ENCODE results near the gene SH3TC1. TPM values are rescaled to one million over a fixed set of nuclear protein-coding genes. Genes with fewer than 3 reads are reported as not detected.

SH3TC1 gene
- total and polyA plus RNA-seq, 10 of the 15 experiments (the other 5 are each of a cell fraction or from before 2014, with no cell fraction given) = 0.19 to 47.0 (median 18.4) TPM

- no peaks in the 10 kb centered on the region for H3K4me1 ChIP-seq (ENCODE audit: control insufficient read depth, insufficient read depth, low read length)
- SMC1A ChIA-PET (ENCODE audit: uncharacterized antibody, unreplicated experiment) = no interaction called here
- FAIRE-seq (no peak), DNase-seq (ENCODE audit: low read depth, low spot score) (no peak), ATAC-seq (no peak)
- no peaks in the 10 kb centered on the region; a peak in 1 of 4 replicates for H3K27me3 ChIP-seq (replicated peaks in 1 of 2; ENCODE audit: control insufficient read depth in 2 of 2, insufficient read depth in 2 of 2, low read length in 1 of 2)
- RAD21 ChIA-PET (ENCODE audit: unreplicated experiment) = no interaction called here
- no peaks in the 10 kb centered on the region for H4K20me1 ChIP-seq (ENCODE audit: control insufficient read depth, insufficient read depth)
- no peak overlapping the region for H3K27ac ChIP-seq (ENCODE audit: control insufficient read depth, insufficient read depth)
- TF ChIP-seq POLR2AphosphoS2 (IDR thresholded peaks at IDR 0.05; ENCODE audit: low read depth, low read length) (no peak), CHD2 (IDR thresholded peaks at IDR 0.05; ENCODE audit: borderline replicate concordance, low read depth, low read length) (no peak), FOXK2 (IDR thresholded peaks at IDR 0.05) (no peak), KLF5 (IDR thresholded peaks at IDR 0.05; ENCODE audit: partially characterized antibody) (no peak), NRF1 (conservative IDR thresholded peaks at IDR 0.05; ENCODE audit: low read depth, low read length) (no peak), NFXL1 (IDR thresholded peaks at IDR 0.05; ENCODE audit: borderline replicate concordance) (no peak), JUND (IDR thresholded peaks at IDR 0.05; ENCODE audit: low read depth, low read length) (no peak), IKZF1 (conservative IDR thresholded peaks at IDR 0.05) (no peak), ZNF622 (IDR thresholded peaks at IDR 0.05) (no peak)
- TF ChIP-seq, protein P1, sequence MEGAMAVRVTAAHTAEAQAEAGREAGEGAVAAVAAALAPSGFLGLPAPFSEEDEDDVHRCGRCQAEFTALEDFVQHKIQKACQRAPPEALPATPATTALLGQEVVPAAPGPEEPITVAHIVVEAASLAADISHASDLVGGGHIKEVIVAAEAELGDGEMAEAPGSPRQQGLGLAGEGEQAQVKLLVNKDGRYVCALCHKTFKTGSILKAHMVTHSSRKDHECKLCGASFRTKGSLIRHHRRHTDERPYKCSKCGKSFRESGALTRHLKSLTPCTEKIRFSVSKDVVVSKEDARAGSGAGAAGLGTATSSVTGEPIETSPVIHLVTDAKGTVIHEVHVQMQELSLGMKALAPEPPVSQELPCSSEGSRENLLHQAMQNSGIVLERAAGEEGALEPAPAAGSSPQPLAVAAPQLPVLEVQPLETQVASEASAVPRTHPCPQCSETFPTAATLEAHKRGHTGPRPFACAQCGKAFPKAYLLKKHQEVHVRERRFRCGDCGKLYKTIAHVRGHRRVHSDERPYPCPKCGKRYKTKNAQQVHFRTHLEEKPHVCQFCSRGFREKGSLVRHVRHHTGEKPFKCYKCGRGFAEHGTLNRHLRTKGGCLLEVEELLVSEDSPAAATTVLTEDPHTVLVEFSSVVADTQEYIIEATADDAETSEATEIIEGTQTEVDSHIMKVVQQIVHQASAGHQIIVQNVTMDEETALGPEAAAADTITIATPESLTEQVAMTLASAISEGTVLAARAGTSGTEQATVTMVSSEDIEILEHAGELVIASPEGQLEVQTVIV (IDR thresholded peaks at IDR 0.05; ENCODE audit: borderline replicate concordance, partially characterized antibody) = no peak
- TF ChIP-seq, protein P2, sequence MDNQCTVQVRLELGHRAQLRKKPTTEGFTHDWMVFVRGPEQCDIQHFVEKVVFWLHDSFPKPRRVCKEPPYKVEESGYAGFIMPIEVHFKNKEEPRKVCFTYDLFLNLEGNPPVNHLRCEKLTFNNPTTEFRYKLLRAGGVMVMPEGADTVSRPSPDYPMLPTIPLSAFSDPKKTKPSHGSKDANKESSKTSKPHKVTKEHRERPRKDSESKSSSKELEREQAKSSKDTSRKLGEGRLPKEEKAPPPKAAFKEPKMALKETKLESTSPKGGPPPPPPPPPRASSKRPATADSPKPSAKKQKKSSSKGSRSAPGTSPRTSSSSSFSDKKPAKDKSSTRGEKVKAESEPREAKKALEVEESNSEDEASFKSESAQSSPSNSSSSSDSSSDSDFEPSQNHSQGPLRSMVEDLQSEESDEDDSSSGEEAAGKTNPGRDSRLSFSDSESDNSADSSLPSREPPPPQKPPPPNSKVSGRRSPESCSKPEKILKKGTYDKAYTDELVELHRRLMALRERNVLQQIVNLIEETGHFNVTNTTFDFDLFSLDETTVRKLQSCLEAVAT (IDR thresholded peaks at IDR 0.05) = no peak
- H2AFZ ChIP-seq (ENCODE audit: control insufficient read depth, low read depth, low read length) = no peak overlapping the region
- no peak overlapping the region for H3K4me2 ChIP-seq (ENCODE audit: control insufficient read depth, insufficient read depth)
- POLR2A ChIA-PET = no interaction called here
- 36% methylated on average over 10 of the region's 10 CpGs for WGBS (ENCODE audit: insufficient coverage, insufficient replicate concordance, low lambda C conversion rate, missing lambda C conversion rate)
- no peak overlapping the region for H3K9ac ChIP-seq (ENCODE audit: control insufficient read depth, insufficient read depth, low read length)
- H3K9me3 ChIP-seq (replicated peaks; ENCODE audit: control insufficient read depth, insufficient read depth, low read length) = no peaks in the 10 kb centered on the region
- in situ Hi-C loops (cut with MboI) (loop anchor here (10.0 kb wide), 1 partner anchor 331 kb away; the partner anchor contains the start of gene CPZ), intact Hi-C loops (cut with micrococcal nuclease; ENCODE audit: unreplicated experiment) (no loop called here)
- CTCF ChIA-PET = no interaction called here
- H3K4me3 ChIP-seq = no peak overlapping the region
- no peaks in the 10 kb centered on the region for H3K79me2 ChIP-seq (ENCODE audit: control insufficient read depth, insufficient read depth, low read length)
- no TSS peak for BruUV-seq (replicated peaks)
- H3K36me3 ChIP-seq (ENCODE audit: control insufficient read depth in 2 of 2, insufficient read depth in 2 of 2, low read length in 1 of 2) = no peaks in the 10 kb centered on the region
Measured at GRCh38 chr4:8263397-8263796, 64.3 kb downstream of the SH3TC1 start.

All from GM12878 (cell line).